ENCODE data around the gene IMP4. TPM values are rescaled to one million over a fixed set of nuclear protein-coding genes. Genes with fewer than 3 reads are reported as not detected.

The IMP4 gene
- total RNA-seq, 4 donors from 2014 or later = 72.6 to 207 (median 93.3) TPM

GRCh38 chr2:130365075-130365474, 22.4 kb downstream of the IMP4 start:
- TF ChIP-seq POLR2A (IDR thresholded peaks at IDR 0.05) = no peak
- TF ChIP-seq EP300 (IDR thresholded peaks at IDR 0.05) = no peak
- TF ChIP-seq CTCF (IDR thresholded peaks at IDR 0.05) = no peak
- Histone ChIP-seq H3K9me3 (no peaks in the 10 kb centered on the region), H3K36me3 (peaks cover 0 to 4% (median 0%) of the 10 kb centered on the region in 3 donors), H3K27ac (no peak overlapping the region), H3K4me1 (peaks cover 0 to 11% (median 0%) of the 10 kb centered on the region in 4 donors), H3K4me3 (no peak overlapping the region), H3K27me3 (no peaks in the 10 kb centered on the region)
- WGBS, 2 donors = 84 to 86% methylated on average over 2 of the region's 2 CpGs
- no peak for DNase-seq (ENCODE audit: low spot score in 2 of 2)

GRCh38 chr2:130365963-130366362, 23.3 kb downstream of the IMP4 start:
- no peak overlapping the region for H3K4me3 ChIP-seq
- no peak for DNase-seq (ENCODE audit: low spot score in 2 of 2)
- H3K9me3 ChIP-seq = no peaks in the 10 kb centered on the region
- H3K27ac ChIP-seq = no peak overlapping the region
- H3K4me1 ChIP-seq = peaks cover 0 to 16% (median 1%) of the 10 kb centered on the region in 4 donors
- peaks cover 0 to 11% (median 0%) of the 10 kb centered on the region in 3 donors for H3K36me3 ChIP-seq
- TF ChIP-seq POLR2A (IDR thresholded peaks at IDR 0.05) (no peak), EP300 (IDR thresholded peaks at IDR 0.05) (no peak), CTCF (IDR thresholded peaks at IDR 0.05) (no peak)
- WGBS, 2 donors = 80 to 91% methylated on average over 2 of the region's 2 CpGs
- H3K27me3 ChIP-seq = no peaks in the 10 kb centered on the region

GRCh38 chr2:130366720-130367119, 24.0 kb downstream of the IMP4 start:
- Histone ChIP-seq H3K27ac (no peak overlapping the region), H3K4me3 (no peak overlapping the region), H3K4me1 (peaks cover 0 to 24% (median 5%) of the 10 kb centered on the region in 4 donors), H3K36me3 (peaks cover 0 to 11% (median 0%) of the 10 kb centered on the region in 3 donors), H3K27me3 (no peaks in the 10 kb centered on the region), H3K9me3 (no peaks in the 10 kb centered on the region)
- 83 to 97% methylated on average over 1 of the region's 1 CpG for WGBS, 2 donors
- DNase-seq (ENCODE audit: low spot score in 2 of 2) = no peak
- no peak for TF ChIP-seq POLR2A (IDR thresholded peaks at IDR 0.05)
- no peak for TF ChIP-seq EP300 (IDR thresholded peaks at IDR 0.05)
- no peak for TF ChIP-seq CTCF (IDR thresholded peaks at IDR 0.05)

- H3K36me3 ChIP-seq = peaks cover 0 to 11% (median 0%) of the 10 kb centered on the region in 3 donors
- DNase-seq (ENCODE audit: low spot score in 2 of 2) = no peak
- no peaks in the 10 kb centered on the region for H3K27me3 ChIP-seq
- WGBS, 2 donors = 86 to 88% methylated on average over 5 of the region's 5 CpGs
- peaks cover 0 to 39% (median 6%) of the 10 kb centered on the region in 4 donors for H3K4me1 ChIP-seq
- TF ChIP-seq POLR2A (IDR thresholded peaks at IDR 0.05) (no peak), EP300 (IDR thresholded peaks at IDR 0.05) (no peak), CTCF (IDR thresholded peaks at IDR 0.05) (no peak)
- no peak overlapping the region for H3K4me3 ChIP-seq
- H3K9me3 ChIP-seq = no peaks in the 10 kb centered on the region
- no peak overlapping the region for H3K27ac ChIP-seq
These were observed 26.1 kb downstream of the IMP4 start for GRCh38 chr2:130368786-130369185.

- DNase-seq (ENCODE audit: low spot score in 2 of 2) = no peak
- TF ChIP-seq POLR2A (IDR thresholded peaks at IDR 0.05) = no peak
- no peak for TF ChIP-seq CTCF (IDR thresholded peaks at IDR 0.05)
- no peak for TF ChIP-seq EP300 (IDR thresholded peaks at IDR 0.05)
- H3K4me3 ChIP-seq = no peak overlapping the region
These were observed 26.7 kb downstream of the IMP4 start for GRCh38 chr2:130369311-130369964.

More at GRCh38 chr2:130369311-130369964, 26.7 kb downstream of the IMP4 start:
- no peaks in the 10 kb centered on the region for H3K9me3 ChIP-seq
- no peaks in the 10 kb centered on the region for H3K27me3 ChIP-seq
- H3K36me3 ChIP-seq = peaks cover 0 to 11% (median 0%) of the 10 kb centered on the region in 3 donors
- no peak overlapping the region for H3K27ac ChIP-seq
- peaks cover 0 to 45% (median 7%) of the 10 kb centered on the region in 4 donors for H3K4me1 ChIP-seq

Measured in tibial nerve (tissue), 4 donors.